Stimulated activated CD4-positive, alpha-beta T cell treated with anti-CD3 and anti-CD28 coated beads, Interleukin-1b, Interleukin-23, amount 100 ng/mL, for 48 hours (primary cell): ENCODE results near the gene ASAP3.

ENCODE experiments used
- DNase-seq: peaks from one replicate; pipeline ENCODE4 v3.0.0-alpha.2; 2020

The ASAP3 gene

DNA sequence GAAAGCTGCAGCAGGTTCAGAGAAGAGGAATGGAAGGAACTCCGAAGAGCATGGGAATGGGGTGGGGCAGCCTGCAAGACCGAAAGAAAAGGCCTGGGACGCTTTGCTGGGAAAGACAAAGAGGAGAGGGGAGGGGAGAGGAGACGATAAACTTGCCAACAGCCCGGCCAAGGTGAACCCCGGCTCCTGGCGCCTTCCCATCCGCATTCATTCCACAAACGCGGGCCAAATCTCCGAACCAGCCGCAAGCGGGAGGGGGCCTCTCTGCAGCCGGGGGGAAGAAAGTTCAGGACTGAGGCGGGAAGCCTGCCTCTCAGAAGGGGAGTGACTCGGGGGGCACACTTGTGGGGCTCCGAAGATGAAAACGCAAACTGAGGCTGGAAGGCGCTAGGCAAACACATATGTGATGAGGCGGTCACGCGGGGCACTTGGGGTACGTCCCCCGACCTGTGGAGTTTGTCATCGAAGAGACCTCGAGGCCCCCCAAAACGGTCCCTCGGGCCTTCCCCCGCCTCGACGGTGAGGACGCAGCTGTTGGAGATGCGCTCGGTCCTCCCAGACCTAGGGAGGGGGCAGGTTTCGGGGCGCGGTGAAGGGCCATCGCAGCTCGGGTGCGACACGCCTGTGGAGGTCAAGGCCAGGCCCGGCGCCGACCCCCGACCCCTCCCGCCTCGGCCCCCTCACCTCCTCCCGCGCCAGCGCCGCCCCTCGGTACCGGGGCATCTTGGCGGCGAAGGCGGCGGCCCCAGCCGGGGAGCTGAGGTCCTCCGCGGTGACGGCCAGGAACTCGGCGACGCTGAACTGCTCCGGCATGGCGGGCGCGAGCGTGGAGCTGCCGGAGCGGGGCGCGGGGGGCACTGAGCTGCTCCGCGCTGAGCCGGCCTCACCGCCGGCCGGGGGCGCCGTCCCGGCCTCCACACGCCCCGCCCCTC is at the start of gene ASAP3:
TSS of gene ASAP3 (minus strand) at position 859 of the 932 bp plus-strand sequence. CDS start at position 813, 46 bp downstream.
- no peak for DNase-seq

DNA sequence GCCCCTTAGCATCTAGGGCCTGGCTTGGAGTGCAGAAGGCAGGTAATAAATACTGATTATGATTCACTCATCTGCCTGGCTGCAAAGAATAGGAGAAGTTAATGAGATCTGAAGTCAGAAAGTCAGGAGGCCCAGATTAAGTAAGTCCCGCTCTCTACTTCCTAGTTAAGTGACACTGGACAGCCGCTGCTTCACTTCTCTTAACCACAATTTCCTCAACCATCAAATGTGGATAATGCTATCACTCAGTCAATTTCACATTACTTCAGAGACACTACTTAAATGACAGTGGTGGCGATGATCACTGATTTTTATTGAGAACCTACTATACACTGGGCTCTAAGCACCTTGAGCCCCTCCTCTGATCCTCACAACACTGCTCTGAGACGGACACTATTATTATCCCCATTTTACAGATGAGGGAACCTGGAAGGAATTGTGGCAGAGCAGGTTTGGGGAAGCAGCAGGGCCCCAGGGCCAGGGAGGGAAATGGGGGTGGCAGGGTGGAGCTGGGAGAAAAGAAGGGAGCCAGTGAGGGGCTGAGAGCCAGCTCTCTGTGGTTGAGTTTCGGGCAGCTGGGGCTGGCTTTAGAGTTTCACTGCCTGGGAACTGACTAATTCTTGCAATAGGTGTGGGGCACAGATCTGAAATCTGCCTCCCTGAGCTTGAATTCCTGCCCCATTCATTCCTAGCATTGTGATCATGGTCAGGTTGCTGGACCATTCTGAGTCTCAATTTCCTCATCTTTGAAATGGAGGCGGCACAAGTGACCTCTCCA is 49.5 kb upstream of the ASAP3 start:
- DNase-seq = no peak

DNA sequence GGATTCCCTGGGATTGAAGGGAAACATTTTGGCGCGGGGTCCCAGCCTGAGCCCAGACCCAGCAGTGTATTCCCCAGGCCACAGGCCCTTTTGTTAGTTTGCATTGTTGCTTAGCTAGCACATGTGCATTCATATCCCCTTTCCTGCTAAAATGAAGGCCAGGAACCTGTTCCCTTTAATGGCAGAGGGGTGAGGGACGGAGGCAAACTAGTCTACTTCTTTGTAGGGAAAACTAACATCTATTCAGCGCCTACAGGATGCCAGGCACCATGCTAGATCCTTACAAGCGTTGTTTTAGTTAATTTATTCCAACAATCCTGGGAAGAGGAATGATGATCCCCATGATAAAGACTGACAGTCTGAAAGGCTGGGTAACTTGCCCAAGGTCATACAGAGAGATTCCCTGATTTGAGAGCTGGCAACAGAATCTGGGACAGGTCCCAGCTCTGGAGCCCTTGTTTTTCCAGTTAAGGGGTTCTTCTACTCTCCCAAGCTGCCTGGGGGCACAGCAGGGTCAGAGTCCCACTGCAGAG is 47.6 kb upstream of the ASAP3 start:
- DNase-seq = no peak

DNA sequence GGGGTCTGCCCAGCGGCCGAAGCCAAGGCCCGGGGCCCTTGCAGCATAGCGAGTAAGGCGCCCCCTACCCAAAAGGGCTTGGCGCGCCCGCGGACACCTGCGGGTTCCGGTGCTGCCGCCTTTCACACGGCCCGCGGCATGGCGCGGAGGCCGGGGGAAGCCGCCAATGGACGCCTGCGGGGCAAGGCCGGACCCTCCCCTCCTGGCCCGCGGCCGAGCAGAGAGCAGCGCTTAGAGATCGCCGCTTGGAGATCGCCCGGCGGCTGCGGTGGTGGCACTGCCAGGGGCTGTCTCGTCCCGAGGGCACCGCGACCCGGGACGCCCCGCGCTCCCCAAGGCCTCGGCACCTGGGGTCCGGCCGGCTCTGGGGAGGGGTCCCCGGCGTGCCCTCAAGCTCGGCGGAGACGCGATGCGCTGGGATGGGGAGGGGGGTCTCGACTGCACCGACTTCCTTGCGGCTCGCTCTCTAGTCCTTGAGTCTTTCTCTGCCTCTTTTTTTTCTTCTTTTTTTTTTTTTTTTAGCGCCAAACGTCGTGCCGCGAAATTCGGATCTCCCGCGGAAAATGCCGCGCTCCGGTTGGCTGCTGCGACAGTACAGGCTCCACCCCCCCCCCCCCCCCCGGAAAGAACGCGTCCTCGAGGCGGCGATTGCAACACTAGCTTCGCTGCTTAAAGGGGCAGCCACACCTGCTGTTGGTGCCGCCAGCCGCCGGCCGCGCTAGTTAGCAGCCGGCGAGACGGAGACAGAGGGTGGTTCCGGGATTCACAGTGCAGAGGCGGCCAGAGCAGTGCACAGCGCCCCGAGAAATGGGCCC is 47.0 kb upstream of the ASAP3 start, which contains the start of gene E2F2:
TSS of gene E2F2 (minus strand) at position 487 of the 815 bp plus-strand sequence. CDS start at position 47, 440 bp downstream.
- DNase-seq = peak; percentile 85

DNA sequence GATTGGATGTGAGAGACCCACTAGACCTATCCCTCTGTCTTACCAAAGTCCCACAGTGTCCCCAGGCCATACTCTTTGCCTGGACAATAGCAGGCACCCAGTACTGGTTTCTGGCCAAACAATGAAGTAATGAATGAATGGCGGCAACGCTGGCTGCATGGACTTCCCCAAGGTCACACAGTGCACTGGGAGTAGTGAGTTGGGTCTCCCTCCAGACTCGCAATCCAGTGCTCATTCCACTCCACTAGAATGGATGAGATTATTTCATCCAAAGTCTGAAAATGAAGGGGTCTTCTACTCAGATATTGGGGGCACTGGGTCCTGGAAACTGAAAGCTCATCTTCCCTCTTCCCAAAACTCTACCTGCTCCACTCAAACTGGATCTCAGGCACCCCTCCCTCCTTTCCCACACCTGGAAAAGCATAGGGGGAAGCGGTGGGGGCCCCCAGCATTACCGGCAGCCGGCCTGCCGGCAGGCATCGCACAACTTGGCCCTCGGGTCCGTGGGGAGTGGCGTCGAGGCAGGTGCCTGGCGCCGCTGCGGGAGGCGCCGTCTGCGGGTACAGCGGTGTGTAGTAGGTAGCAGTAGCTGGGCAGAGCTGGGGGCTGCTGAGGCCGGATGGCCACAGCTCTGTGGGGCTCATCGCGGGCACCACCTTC is 46.2 kb upstream of the ASAP3 start:
- DNase-seq = peak; percentile 32

DNA sequence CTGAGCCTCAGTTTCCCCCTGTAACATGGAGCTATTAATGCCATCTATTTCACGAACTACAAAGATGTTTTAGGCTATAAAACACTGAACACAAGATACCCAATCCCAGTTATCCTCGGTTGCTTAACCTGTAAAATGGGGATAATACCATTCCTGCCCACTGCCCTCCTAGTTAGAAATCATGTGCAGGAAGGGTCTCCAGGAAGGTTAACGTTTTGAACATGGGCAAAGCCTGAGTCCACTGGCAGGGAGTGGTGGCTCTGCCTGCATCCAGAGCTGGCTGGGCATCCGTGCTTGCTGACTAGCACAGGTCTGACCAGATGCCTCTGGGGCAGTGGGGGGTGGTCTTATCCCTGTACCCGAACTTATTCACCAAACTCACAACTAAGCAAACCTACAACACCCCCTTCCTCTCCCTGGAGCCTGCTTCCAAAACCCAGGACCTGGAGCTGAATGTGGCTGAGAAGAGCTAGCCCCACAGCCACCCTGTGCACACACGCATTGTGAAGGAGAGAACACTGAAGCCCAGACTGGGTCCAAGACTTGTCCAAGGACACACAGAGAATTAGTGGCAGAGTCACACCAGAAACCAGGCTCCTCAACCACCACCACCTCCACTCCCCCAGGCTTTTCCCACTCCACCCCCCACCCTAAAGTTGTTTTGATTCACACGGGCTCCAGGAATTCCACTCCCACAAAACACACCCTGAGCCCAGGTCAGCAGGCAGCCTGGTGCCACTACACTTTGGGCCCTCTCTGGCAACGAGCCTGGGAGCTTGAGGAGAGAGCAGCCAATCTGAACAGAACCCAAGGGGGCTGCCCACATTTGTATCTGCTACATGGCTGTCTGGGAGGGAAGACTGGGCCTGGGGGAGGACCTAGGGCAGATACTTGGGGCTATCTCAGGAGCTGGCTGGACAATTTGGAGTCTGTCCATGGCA is 45.4 kb upstream of the ASAP3 start:
- no peak for DNase-seq

DNA sequence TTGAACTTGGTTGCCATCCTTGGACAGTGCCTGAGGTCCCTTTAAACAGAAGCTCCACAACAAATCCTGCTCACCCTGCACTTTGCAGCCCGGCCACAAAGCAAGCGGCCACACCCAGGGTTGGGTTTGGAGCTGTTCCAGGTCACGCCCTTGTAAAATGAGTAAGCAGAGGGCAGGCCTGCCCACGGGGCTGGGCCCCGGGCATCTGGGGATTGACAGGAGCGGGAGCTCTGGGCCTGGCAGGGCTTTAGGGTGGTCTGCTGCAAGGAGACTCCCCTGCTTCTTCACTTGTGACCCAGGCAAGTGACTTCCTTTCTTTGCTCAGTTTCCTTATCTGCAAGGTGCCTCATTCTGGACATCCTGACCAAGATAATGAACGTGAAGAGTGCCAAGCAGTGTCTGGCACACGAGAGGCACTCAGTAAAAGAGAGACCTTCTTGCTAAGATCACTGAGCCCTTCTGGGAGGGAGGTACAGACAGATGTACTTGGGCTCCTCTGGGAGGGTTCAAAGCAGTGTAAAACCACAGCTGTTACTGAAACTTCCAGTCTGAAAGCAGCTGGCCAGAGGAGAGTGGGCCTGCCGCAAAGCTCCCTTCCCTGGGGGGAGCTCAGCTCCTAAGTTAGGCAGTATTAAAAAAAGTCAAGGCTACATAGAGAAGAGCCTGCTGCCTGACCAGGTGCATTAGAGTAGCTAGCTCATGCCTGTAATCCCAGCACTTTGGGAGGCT is 44.4 kb upstream of the ASAP3 start:
- peak; percentile 80 for DNase-seq

DNA sequence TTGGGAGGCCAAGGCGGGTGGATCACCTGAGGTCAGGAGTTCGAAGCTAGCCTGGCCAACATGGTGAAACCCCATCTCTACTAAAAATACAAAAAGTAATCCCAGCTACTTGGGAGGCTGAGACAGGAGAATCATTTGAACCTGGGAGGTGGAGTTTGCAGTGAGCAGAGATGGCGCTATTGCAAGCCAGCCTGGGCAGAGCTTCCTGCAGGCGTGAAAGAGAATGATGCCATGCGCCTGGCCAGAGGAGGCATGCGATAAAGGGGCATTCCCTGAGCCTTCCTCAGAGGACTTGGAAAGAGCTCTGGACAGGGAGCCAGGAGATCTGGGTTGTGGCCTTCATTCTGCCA is 43.9 kb upstream of the ASAP3 start:
- DNase-seq = no peak

DNA sequence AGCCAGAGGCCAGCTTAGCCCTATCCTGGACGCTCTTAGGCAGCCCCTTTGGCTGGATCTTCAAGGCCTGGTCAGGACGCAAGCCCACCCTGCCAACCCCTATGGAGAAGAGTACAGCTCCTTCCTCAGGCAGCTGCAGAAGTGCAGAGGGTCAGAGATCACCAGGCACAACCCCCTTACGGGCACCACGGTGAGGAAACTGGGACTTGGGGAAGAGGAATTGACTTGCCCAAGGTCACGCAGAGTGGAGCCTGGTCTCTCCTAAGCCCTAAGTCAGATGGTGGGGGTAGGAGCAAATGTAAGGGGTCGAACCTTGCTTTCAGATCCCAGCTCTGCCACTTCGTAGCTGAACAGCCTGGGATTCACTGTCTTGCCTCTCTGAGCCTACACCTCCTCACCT is 43.4 kb upstream of the ASAP3 start:
- DNase-seq = no peak

DNA sequence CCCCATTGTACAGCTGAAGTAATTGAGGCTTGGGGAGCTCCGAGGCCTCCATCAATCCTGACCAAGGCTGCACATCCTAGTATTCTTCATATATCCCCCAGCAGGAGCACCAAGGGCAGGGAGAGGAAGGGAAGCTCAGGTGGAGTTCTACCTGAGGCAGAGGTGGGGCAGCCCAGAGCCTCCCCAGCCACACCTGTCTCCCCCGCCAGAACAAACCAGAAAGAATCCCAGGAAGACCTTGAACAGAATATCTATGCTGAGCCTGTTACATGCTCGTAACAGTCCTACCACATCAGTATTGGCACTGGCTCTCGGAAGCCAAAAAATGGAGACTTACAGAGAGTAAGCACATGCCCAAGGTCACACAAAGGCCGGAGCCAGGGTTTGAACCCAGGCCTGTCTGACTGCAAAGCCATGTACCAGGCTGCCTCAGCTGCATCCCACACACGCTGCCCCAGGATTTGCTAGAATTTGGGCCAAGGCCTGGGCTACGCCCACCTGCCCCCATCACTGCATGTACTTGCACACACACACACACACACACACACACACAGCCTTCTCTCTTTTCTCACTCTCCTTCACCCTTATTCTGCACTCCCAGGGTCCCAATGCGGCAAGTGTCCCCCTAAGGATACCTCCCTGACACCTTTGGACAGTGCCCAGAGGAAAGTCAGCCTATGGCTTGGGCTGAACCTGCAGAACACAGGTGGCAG is 42.5 kb upstream of the ASAP3 start:
- DNase-seq = no peak

DNA sequence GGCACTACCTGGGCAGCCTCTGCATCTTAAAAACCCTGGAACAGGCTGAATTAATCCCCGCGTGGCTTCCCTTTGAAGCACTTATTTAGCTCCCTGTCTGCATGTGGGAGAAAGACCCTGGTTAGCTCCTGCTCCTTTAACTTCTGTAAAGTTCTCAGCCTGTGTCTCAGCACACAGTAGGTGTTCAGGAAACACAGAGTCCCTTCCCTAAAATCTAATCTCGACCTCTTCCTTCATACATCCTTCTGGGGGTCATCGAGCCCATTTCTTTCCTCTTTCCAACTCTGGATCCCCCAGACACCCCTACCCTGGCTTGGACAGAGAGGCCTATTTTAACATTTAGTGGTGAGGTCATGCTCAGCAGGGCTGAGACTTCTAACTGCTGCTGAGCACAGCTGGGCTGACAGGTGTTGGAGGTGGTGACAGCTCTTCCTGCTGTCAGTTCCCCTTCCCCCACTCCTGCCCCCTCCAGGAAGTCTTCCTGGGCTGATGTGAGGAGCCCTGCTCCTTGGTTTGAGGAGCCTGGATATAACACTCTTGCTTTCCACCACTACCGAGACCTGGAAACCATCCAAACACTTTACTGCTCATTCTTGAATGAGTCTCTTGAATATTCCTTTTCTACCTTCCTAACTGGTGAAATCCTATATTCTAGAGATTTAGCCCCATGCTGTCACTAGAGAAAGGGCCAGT is 41.7 kb upstream of the ASAP3 start:
- DNase-seq = no peak

DNA sequence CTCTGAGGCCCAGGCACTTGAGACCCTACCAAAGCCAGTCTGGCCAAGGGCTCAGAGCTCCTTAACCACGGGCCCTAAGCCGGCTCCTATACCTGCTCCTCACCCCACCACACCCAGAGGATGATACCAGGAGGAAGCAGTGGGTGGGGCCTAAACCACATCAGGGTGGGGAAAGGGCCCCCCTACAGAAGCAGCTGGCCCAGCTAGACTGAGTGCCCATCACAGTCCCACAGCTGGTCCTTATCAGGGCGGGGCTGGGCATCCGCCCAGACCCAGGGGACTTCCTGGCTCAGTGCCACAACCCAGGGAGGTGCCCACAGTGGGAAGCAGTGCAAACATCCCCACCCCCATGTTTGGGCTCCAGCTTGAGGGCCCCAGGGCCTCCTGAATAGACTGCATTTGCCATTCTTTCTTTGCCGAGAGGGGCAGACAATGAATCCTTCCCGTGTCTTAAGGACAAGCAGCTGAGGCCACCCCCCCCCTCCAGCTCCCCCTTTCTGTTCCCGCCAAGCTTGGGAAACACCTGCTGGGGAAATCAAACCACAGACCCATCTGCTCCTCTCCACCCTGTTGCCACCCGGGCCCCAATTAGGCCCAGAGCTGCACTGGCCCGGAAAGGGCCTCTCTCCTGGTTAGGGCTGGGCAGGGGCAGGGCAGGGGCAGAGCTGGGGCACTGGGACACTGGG is 40.9 kb upstream of the ASAP3 start:
- no peak for DNase-seq

DNA sequence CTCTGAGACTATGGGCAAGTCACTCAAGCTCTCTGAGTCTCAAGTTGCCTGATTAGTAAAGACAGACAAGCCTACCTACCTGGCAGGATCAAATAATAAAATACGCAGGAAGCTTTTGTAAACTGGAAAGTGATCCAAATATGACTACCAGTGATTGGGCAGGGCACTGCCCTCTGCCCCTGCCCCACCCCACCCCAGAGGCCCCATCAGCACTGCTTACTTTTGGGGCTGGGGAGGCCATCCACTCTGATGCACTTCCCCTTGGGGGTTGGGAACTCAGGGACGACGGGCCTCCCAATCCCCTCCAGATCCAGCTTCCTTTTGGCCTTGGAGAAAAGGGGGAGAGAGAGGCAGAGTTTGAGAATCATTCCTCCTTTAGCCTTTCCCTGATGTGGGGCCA is 40.2 kb upstream of the ASAP3 start:
- DNase-seq = no peak

DNA sequence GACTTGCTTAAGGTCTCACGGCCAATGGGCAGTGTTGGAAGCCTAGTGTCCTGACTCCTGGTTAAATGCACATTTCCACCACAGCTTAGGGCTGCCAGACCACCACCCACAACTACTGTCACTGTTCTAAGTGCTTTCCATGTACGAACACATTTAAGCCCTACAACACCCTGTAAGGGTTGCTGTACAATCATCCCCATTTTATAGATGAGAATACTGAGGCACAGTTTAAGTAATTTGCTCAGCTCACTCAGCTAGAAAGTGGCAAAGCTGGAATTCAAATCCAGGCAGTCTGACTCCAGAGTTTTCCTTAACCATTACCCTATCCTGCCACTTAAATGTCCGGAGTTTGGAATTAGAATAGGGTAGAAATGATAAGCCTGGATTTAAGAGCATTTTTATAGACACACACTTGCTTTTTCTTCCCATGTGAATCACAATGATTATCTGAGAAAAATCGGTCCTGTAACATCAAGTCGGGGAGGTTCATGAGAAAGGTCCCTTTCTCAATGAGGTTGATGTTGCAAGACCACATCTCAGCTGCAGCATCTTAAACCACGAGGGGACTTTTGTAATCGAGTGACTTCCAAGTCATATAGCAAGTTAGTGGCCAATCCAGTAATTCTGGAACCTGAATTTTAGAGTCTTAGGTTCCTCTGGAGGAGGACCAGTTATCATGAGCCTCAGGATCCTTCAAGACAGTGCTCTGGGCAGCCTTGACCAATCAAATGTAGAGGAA is 38.4 kb upstream of the ASAP3 start:
- DNase-seq = no peak

DNA sequence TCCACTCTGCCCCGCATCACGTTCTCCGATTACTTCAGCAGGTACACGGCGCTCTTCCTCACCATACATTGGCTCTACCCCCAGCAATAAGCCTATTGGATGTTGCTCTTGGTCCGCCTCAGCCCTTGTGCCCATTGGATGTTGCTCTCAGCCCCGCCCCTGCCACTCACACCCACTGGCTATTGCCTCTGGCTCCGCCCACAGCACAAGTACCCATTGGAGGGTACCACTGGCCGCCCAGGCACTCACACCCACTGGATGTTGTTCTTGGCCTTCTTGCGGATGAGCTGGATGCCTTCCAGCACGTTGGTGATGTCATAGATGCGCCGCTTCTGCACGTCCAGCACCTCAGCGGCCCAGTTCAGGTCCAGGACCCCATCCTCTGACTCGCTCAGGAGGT is 37.6 kb upstream of the ASAP3 start:
- DNase-seq = peak; percentile 21

DNA sequence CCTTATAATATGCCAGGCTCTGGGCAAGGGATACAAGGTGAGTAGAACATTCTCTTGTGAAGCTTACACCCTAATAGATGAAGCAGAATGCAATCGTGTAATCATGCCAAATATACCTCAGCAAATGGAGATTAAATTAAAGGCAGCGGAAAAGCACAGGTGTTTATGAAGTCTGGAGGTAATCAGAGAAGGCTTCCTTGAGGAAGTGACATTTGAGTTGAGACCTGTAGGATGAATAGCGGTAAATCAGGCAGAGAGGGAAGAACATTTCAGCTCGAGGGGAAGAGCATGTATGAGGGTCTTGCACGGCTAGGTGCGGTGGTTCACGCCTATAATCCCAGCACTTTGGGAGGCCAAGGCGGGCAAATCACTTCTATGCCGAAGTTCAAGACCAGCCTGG is 33.6 kb upstream of the ASAP3 start:
- no peak for DNase-seq

DNA sequence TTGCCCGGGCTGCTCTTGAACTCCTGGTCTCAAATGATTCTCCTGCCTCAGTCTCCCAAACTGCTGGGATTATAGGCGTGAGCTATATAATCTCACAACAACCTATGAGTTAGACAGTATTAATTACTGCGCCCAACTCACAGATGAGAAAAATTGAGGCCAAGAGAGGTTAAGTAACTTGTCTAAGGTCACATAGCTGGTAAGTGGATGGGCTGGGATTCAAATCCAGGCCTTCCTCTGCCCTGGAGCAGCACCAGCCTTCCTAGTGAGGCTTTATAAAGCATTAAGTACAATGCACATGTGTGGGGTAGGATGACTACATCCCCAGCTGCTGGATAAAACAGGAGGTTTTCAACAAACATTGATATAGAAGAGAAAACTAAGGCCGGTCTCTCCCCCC is 31.9 kb upstream of the ASAP3 start:
- DNase-seq = no peak
